SK-N-SH (cell line): Measurements from ENCODE around the gene SIGLEC15. TPM values are rescaled to one million over a fixed set of nuclear protein-coding genes. Genes with fewer than 3 reads are reported as not detected.

Experiments used
- CTCF ChIA-PET: fragments of 300-600, 350-600 bp; formaldehyde crosslinking; extraction: SDS; loops from one replicate; lab custom pipeline; 2021; lab: Yijun Ruan, JAX
- POLR2A ChIA-PET: fragments of 350-600 bp; sonication (Branson Sonifier 250); formaldehyde crosslinking; extraction: SDS; loops from one replicate; lab custom pipeline; 2020; ENCODE audit warnings: antibody characterized with exemption, inconsistent platforms; lab: Yijun Ruan, JAX
- DNase-seq: peaks from one replicate; pipeline ENCODE4 v3.0.0; 2012
- H2AFZ ChIP-seq: fragments of 200-600 bp; sonication (generic); 2 replicates; pipeline ENCODE4 v1.8.1; 2016; ENCODE audit warnings: antibody characterized with exemption, mild to moderate bottlenecking, low read depth
- H3F3A ChIP-seq: fragments of 200-600 bp; sonication (generic); replicated peaks from 2 replicates; pipeline ENCODE3; 2016; ENCODE audit warnings: antibody characterized with exemption, mild to moderate bottlenecking; ENCODE audit not compliant: insufficient read depth
- H3K27ac ChIP-seq, 2 experiments: fragments of 200-500 bp in 1 of 2; fragments of 200-600 bp in 1 of 2; sonication (Bioruptor generic) in 1 of 2; sonication (generic), shearing (Covaris generic) in 1 of 2; 2 replicates each; pipeline versions ENCODE4 v1.5.1 to v1.6.1; 2014 to 2016; ENCODE audit warnings: low read depth in 2 of 2, inconsistent platforms in 1 of 2, low read length in 1 of 2, mild to moderate bottlenecking in 1 of 2, mixed read lengths in 1 of 2
- H3K27me3 ChIP-seq: fragments of 200-600 bp; sonication (generic), shearing (Covaris generic); 2 replicates; pipeline ENCODE4 v1.6.1; 2016; ENCODE audit warnings: mixed run types; ENCODE audit not compliant: insufficient read depth
- H3K36me3 ChIP-seq, 2 experiments: fragments of 200-500 bp in 1 of 2; fragments of 200-600 bp in 1 of 2; sonication (Bioruptor generic) in 1 of 2; sonication (generic) in 1 of 2; replicated peaks in 1 of 2; 2 replicates each; pipeline versions ENCODE3 to v1.5.1; 2014 to 2016; ENCODE audit warnings: low read length in 1 of 2, mild to moderate bottlenecking in 1 of 2; ENCODE audit not compliant: insufficient read depth in 2 of 2, control insufficient read depth in 1 of 2
- H3K4me1 ChIP-seq, 2 experiments: fragments of 200-500 bp in 1 of 2; fragments of 200-600 bp in 1 of 2; sonication (Bioruptor generic) in 1 of 2; sonication (generic), shearing (Covaris generic) in 1 of 2; 2 replicates each; pipeline versions ENCODE4 v1.5.1 to v1.6.1; 2014 to 2016; ENCODE audit warnings: low read depth in 1 of 2, low read length in 1 of 2, mixed run types in 1 of 2; ENCODE audit not compliant: insufficient read depth in 2 of 2, control insufficient read depth in 1 of 2
- H3K4me2 ChIP-seq: fragments of 200-600 bp; sonication (generic), shearing (Covaris generic); 2 replicates; pipeline ENCODE4 v1.6.1; 2017; ENCODE audit warnings: mixed run types
- H3K4me3 ChIP-seq, 2 experiments: fragments of 200-500 bp in 1 of 2; fragments of 200-600 bp in 1 of 2; sonication (Bioruptor generic) in 1 of 2; sonication (generic), shearing (Covaris generic) in 1 of 2; 2 replicates each; pipeline versions ENCODE4 v1.5.1 to v1.8.1; 2014 to 2016; ENCODE audit warnings: low read depth in 2 of 2, inconsistent platforms in 1 of 2, low read length in 1 of 2, mild to moderate bottlenecking in 1 of 2, mixed read lengths in 1 of 2, moderate library complexity in 1 of 2
- H3K79me2 ChIP-seq: fragments of 200-600 bp; sonication (generic); 2 replicates; pipeline ENCODE4 v1.8.1; 2017; ENCODE audit warnings: mild to moderate bottlenecking; ENCODE audit not compliant: insufficient read depth
- H3K9ac ChIP-seq: fragments of 200-600 bp; sonication (generic); 2 replicates; pipeline ENCODE4 v1.6.1; 2017; ENCODE audit warnings: mixed run types
- H3K9me2 ChIP-seq: fragments of 200-600 bp; sonication (generic); 2 replicates; pipeline ENCODE4 v1.6.1; 2017; ENCODE audit warnings: mixed run types
- H3K9me3 ChIP-seq: fragments of 200-600 bp; sonication (generic); 2 replicates; pipeline ENCODE4 v1.6.1; 2017; ENCODE audit warnings: mixed run types, mild to moderate bottlenecking, moderate library complexity
- H4K20me1 ChIP-seq: fragments of 200-600 bp; sonication (generic); 2 replicates; pipeline ENCODE4 v1.6.1; 2017; ENCODE audit warnings: mild to moderate bottlenecking, mixed run types; ENCODE audit not compliant: insufficient read depth
- CHD2 ChIP-seq: fragments of 150-350 bp; IDR thresholded peaks from 2 replicates; pipeline ENCODE4 v1.6.1; 2018; ENCODE audit warnings: low read length; ENCODE audit not compliant: partially characterized antibody
- EZH2phosphoT487 ChIP-seq: fragments of 200-600 bp; sonication (generic); IDR thresholded peaks from 2 replicates; pipeline ENCODE4 v1.6.1; 2017; ENCODE audit warnings: low read depth, mixed run types, mild to moderate bottlenecking, antibody characterized with exemption, moderate library complexity, borderline replicate concordance
- FOXJ3 ChIP-seq: sonication (generic); formaldehyde crosslinking; IDR thresholded peaks from 2 replicates; pipeline ENCODE4 v1.5.1; 2020; ENCODE audit warnings: mild to moderate bottlenecking, missing genetic modification reagents
- JUND ChIP-seq: IDR thresholded peaks from 2 replicates; pipeline ENCODE4 v1.4.0; 2012
- MAX ChIP-seq: IDR thresholded peaks from 2 replicates; pipeline ENCODE4 v1.4.0; 2012; ENCODE audit warnings: low read depth
- NFIC ChIP-seq: IDR thresholded peaks from 2 replicates; pipeline ENCODE4 v1.4.0; 2012; ENCODE audit warnings: borderline replicate concordance
- PBX3 ChIP-seq: IDR thresholded peaks from 2 replicates; pipeline ENCODE4; 2012
- RAD21 ChIP-seq: IDR thresholded peaks from 2 replicates; pipeline ENCODE4 v1.6.1; 2012; ENCODE audit warnings: mild to moderate bottlenecking, low read length
- RFX5 ChIP-seq: IDR thresholded peaks from 2 replicates; pipeline ENCODE4 v1.6.1; 2012; ENCODE audit warnings: mild to moderate bottlenecking, improper control_type of control experiment, low read length
- RXRA ChIP-seq: IDR thresholded peaks from 2 replicates; pipeline ENCODE4 v1.4.0; 2012; ENCODE audit warnings: low read depth, mild to moderate bottlenecking, borderline replicate concordance
- TAF1 ChIP-seq: IDR thresholded peaks from 2 replicates; pipeline ENCODE4 v1.6.1; 2012; ENCODE audit warnings: low read depth, mild to moderate bottlenecking, low read length, moderate library complexity, borderline replicate concordance
- TCF12 ChIP-seq: IDR thresholded peaks from 2 replicates; pipeline ENCODE4 v1.4.0; 2012
- USF2 ChIP-seq: fragments of 150-350 bp; IDR thresholded peaks from 2 replicates; pipeline ENCODE4 v1.6.1; 2017; ENCODE audit warnings: antibody characterized with exemption, low read length, low read depth, borderline replicate concordance
- WGBS: methylation state at CpG from one replicate; pipeline ENCODE4 v1.1.6; 2017; ENCODE audit warnings: low lambda C conversion rate; 5-methylcytosine and 5-hydroxymethylcytosine counted together
- polyA plus RNA-seq, 3 experiments: library from polyadenylated mRNA; depleted of rRNA; stranded (reverse); fragments of >200 nt; gene quantifications; 2 replicates each; pipeline ENCODE4 v1.2.3, GENCODE V29; 2012

The SIGLEC15 gene
- polyA plus RNA-seq, 1 of the 3 experiments (the other 2 are of a cell fraction): 0.10 TPM

GRCh38 chr18:45863469-45863868, 38.0 kb downstream of the SIGLEC15 start:
- 97% methylated on average over 1 of the region's 1 CpG for WGBS
- no peak for DNase-seq

GRCh38 chr18:45864081-45864480, 38.6 kb downstream of the SIGLEC15 start:
- Histone ChIP-seq H2AFZ (no peak overlapping the region), H3K4me1 (no peaks in the 10 kb centered on the region), H3K9me3 (peaks cover 5% of the 10 kb centered on the region; the same call in 1 of the 2 replicates), H3K79me2 (no peaks in the 10 kb centered on the region), H4K20me1 (no peaks in the 10 kb centered on the region), H3K9me2 (no peaks in the 10 kb centered on the region), H3K9ac (no peak overlapping the region), H3K4me2 (no peak overlapping the region), H3K27ac (no peak overlapping the region), H3F3A (peaks cover 9% of the 10 kb centered on the region), H3K36me3 (peaks cover 77 to 93% of the 10 kb centered on the region in 2 experiments), H3K4me3 (no peak overlapping the region), H3K27me3 (no peaks in the 10 kb centered on the region)
- TF ChIP-seq CHD2 (no peak), TAF1 (no peak), EZH2phosphoT487 (no peak), RXRA (no peak), JUND (no peak), PBX3 (no peak), FOXJ3 (no peak), MAX (no peak), RAD21 (no peak), USF2 (no peak), NFIC (no peak), TCF12 (no peak)
- DNase-seq: no peak
- ChIA-PET POLR2A (no interaction called here), CTCF (interaction anchor here (1.3 kb wide), 1 partner anchor 17 kb away, joined by 4 read pairs; no protein-coding TSS in a partner anchor)
- WGBS: 97% methylated on average over 5 of the region's 5 CpGs

More at GRCh38 chr18:45863469-45863868, 38.0 kb downstream of the SIGLEC15 start:
- Histone ChIP-seq H3F3A (peaks cover 10% of the 10 kb centered on the region), H3K9me3 (peaks cover 5% of the 10 kb centered on the region; the same call in 1 of the 2 replicates), H4K20me1 (no peaks in the 10 kb centered on the region), H3K27me3 (no peaks in the 10 kb centered on the region), H3K79me2 (no peaks in the 10 kb centered on the region), H3K36me3 (peaks cover 83 to 94% of the 10 kb centered on the region in 2 experiments), H3K4me3 (no peak overlapping the region), H2AFZ (no peak overlapping the region), H3K4me2 (no peak overlapping the region), H3K9me2 (no peaks in the 10 kb centered on the region), H3K9ac (no peak overlapping the region), H3K27ac (no peak overlapping the region), H3K4me1 (no peaks in the 10 kb centered on the region)
- ChIA-PET POLR2A (no interaction called here), CTCF (interaction anchor here (2.1 kb wide), 1 partner anchor 16 kb away, joined by 4 read pairs; no protein-coding TSS in a partner anchor)
- no peak for TF ChIP-seq RFX5
- TF ChIP-seq TAF1: no peak
